HEK293T (cell line): ENCODE measurements around the gene LRRC72.
"Not testable (repeated sequence)": the region's sequence is repeated elsewhere in the genome, so short reads cannot be mapped to it uniquely, and the experiment has no call there.

Experiments
- CTCF ChIA-PET: fragments of 350-600 bp; formaldehyde crosslinking; extraction: SDS; loops from one replicate; lab custom pipeline; 2021; ENCODE audit warnings: antibody characterized with exemption, inconsistent platforms; lab: Yijun Ruan, JAX
- POLR2A ChIA-PET: fragments of 350-600 bp; formaldehyde crosslinking; extraction: SDS; loops from one replicate; lab custom pipeline; 2020; ENCODE audit warnings: antibody characterized with exemption, inconsistent platforms; lab: Yijun Ruan, JAX
- DNase-seq: peaks from one replicate; pipeline ENCODE4 v3.0.0; 2012; ENCODE audit warnings: mixed read lengths; ENCODE audit errors: extremely low spot score
- ARNT ChIP-seq: fragments of 450-650 bp; IDR thresholded peaks from 2 replicates; pipeline ENCODE4 v1.6.1; 2017; ENCODE audit warnings: mild to moderate bottlenecking
- BHLHE40 ChIP-seq: fragments of 450-650 bp; IDR thresholded peaks from 2 replicates; pipeline ENCODE4 v1.6.1; 2016; ENCODE audit warnings: mild to moderate bottlenecking, moderate library complexity, borderline replicate concordance
- CTBP1 ChIP-seq: fragments of 450-650 bp; IDR thresholded peaks from 2 replicates; pipeline ENCODE4 v1.6.1; 2016; ENCODE audit warnings: borderline replicate concordance
- ELF4 ChIP-seq: fragments of 450-650 bp; IDR thresholded peaks from 2 replicates; pipeline ENCODE4 v1.6.1; 2017; ENCODE audit warnings: antibody characterized with exemption
- FOXA1 ChIP-seq: fragments of 450-650 bp; IDR thresholded peaks from 2 replicates; pipeline ENCODE4 v1.6.1; 2016; ENCODE audit warnings: mild to moderate bottlenecking
- FOXK2 ChIP-seq: fragments of 450-650 bp; IDR thresholded peaks from 2 replicates; pipeline ENCODE4 v1.6.1; 2016; ENCODE audit warnings: mild to moderate bottlenecking
- FOXM1 ChIP-seq: fragments of 450-650 bp; IDR thresholded peaks from 2 replicates; pipeline ENCODE4 v1.6.1; 2017; ENCODE audit warnings: mild to moderate bottlenecking, borderline replicate concordance
- HDGF ChIP-seq: fragments of 450-650 bp; IDR thresholded peaks from 2 replicates; pipeline ENCODE4 v1.6.1; 2017; ENCODE audit warnings: antibody characterized with exemption, borderline replicate concordance
- L3MBTL2 ChIP-seq: fragments of 450-650 bp; conservative IDR thresholded peaks from 2 replicates; pipeline ENCODE4 v1.6.1; 2016; ENCODE audit warnings: mild to moderate bottlenecking
- LEF1 ChIP-seq: fragments of 450-650 bp; IDR thresholded peaks from 2 replicates; pipeline ENCODE4 v1.6.1; 2017; ENCODE audit warnings: mild to moderate bottlenecking, borderline replicate concordance
- NFRKB ChIP-seq: fragments of 450-650 bp; IDR thresholded peaks from 2 replicates; pipeline ENCODE4 v1.6.1; 2016; ENCODE audit warnings: mild to moderate bottlenecking, moderate library complexity
- PKNOX1 ChIP-seq: fragments of 450-650 bp; IDR thresholded peaks from 2 replicates; pipeline ENCODE4 v1.6.1; 2016
- SP1 ChIP-seq: fragments of 450-650 bp; IDR thresholded peaks from 2 replicates; pipeline ENCODE4 v1.6.1; 2017
- SUZ12 ChIP-seq: fragments of 450-650 bp; IDR thresholded peaks from 2 replicates; pipeline ENCODE4 v1.6.1; 2016; ENCODE audit warnings: mild to moderate bottlenecking
- TARDBP ChIP-seq: fragments of 450-650 bp; IDR thresholded peaks from 2 replicates; pipeline ENCODE4 v1.6.1; 2016
- ZNF384 ChIP-seq: fragments of 450-650 bp; IDR thresholded peaks from 2 replicates; pipeline ENCODE4 v1.6.1; 2016

The LRRC72 gene

GRCh38 chr7:16589881-16590280, 63.3 kb downstream of the LRRC72 start:
- POLR2A ChIA-PET: interaction anchor here (0.7 kb wide), 1 partner anchor 9 kb away, joined by 4 read pairs; no protein-coding TSS in a partner anchor

GRCh38 chr7:16590424-16590823, 63.8 kb downstream of the LRRC72 start:
- CTCF ChIA-PET: no interaction called here
- TF ChIP-seq FOXK2 (no peak), LEF1 (no peak), TARDBP (no peak), SUZ12 (no peak), ARNT (no peak), ZNF384 (no peak), HDGF (no peak), NFRKB (no peak), BHLHE40 (no peak), FOXM1 (no peak), PKNOX1 (no peak), SP1 (no peak), ELF4 (no peak), CTBP1 (no peak), L3MBTL2 (no peak), FOXA1 (no peak)
- POLR2A ChIA-PET: no interaction called here
- DNase-seq: no peak

More at GRCh38 chr7:16589881-16590280, 63.3 kb downstream of the LRRC72 start:
- no peak for DNase-seq
- TF ChIP-seq FOXA1 (no peak), FOXM1 (no peak)
- CTCF ChIA-PET: interaction anchor here (1.0 kb wide), 1 partner anchor 212 kb away, joined by 3 read pairs; no protein-coding TSS in a partner anchor

GRCh38 chr7:16592395-16592794, 65.8 kb downstream of the LRRC72 start:
- ChIA-PET CTCF (no interaction called here), POLR2A (no interaction called here)
- no peak for TF ChIP-seq SUZ12
- TF ChIP-seq HDGF: no peak
- no peak for TF ChIP-seq NFRKB
- no peak for TF ChIP-seq ZNF384
- TF ChIP-seq SP1: no peak
- TF ChIP-seq L3MBTL2: no peak
- no peak for TF ChIP-seq TARDBP
- no peak for TF ChIP-seq PKNOX1
- no peak for DNase-seq

GRCh38 chr7:16594061-16594460, 67.4 kb downstream of the LRRC72 start:
- ChIA-PET CTCF (interaction anchor here (1.9 kb wide), 1 partner anchor 29 kb away, joined by 5 read pairs; no protein-coding TSS in a partner anchor), POLR2A (no interaction called here)
- TF ChIP-seq PKNOX1 (no peak), FOXM1 (no peak), SP1 (no peak), HDGF (no peak), ARNT (no peak), SUZ12 (no peak), TARDBP (no peak), CTBP1 (no peak), FOXK2 (no peak), ZNF384 (no peak), NFRKB (no peak), BHLHE40 (no peak), FOXA1 (no peak), L3MBTL2 (no peak), ELF4 (no peak)
- no peak for DNase-seq

GRCh38 chr7:16594676-16595075, 68.1 kb downstream of the LRRC72 start:
- CTCF ChIA-PET: interaction anchor here (1.9 kb wide), 1 partner anchor 30 kb away, joined by 5 read pairs; no protein-coding TSS in a partner anchor
- DNase-seq: no peak
- POLR2A ChIA-PET: no interaction called here
- TF ChIP-seq ELF4 (no peak), ARNT (no peak), FOXM1 (no peak), BHLHE40 (no peak), HDGF (no peak), SP1 (no peak), LEF1 (no peak)

- DNase-seq, CTCF ChIA-PET, POLR2A ChIA-PET: not testable (repeated sequence)
Measured at GRCh38 chr7:16595596-16595995, 69.0 kb downstream of the LRRC72 start.

- ChIA-PET POLR2A (interaction anchor here (1.0 kb wide), 1 partner anchor 47 kb away, joined by 3 read pairs; the partner anchor contains the start of gene ANKMY2), CTCF (no interaction called here)
- no peak for TF ChIP-seq BHLHE40
- no peak for TF ChIP-seq ZNF384
- no peak for TF ChIP-seq SUZ12
- TF ChIP-seq NFRKB: no peak
- no peak for TF ChIP-seq FOXK2
- TF ChIP-seq TARDBP: no peak
- no peak for TF ChIP-seq HDGF
- no peak for TF ChIP-seq LEF1
- TF ChIP-seq FOXM1: no peak
- TF ChIP-seq FOXA1: no peak
- no peak for TF ChIP-seq CTBP1
- TF ChIP-seq SP1: no peak
- TF ChIP-seq ARNT: no peak
- no peak for TF ChIP-seq PKNOX1
- no peak for TF ChIP-seq L3MBTL2
- no peak for TF ChIP-seq ELF4
- no peak for DNase-seq
Measured at GRCh38 chr7:16598015-16598414, 71.4 kb downstream of the LRRC72 start.
